22Rv1 (cell line): ENCODE results near the gene UBAP1.

Experiments used
- H3K27ac ChIP-seq: fragments of 450-650 bp; 2 replicates; pipeline ENCODE4 v1.5.1; 2017
- ZFX ChIP-seq: fragments of 450-650 bp; IDR thresholded peaks from 2 replicates; pipeline ENCODE4 v1.6.1; 2017; ENCODE audit warnings: antibody characterized with exemption, borderline replicate concordance
- TF ChIP-seq, protein P1 (sequence below): fragments of 450-650 bp; IDR thresholded peaks from 2 replicates; pipeline ENCODE4 v1.5.1; 2017; ENCODE audit warnings: mild to moderate bottlenecking

The UBAP1 gene

GRCh38 chr9:34246453-34246852 is 67.6 kb downstream of the UBAP1 start:
- no peak overlapping the region for H3K27ac ChIP-seq
- TF ChIP-seq ZFX = no peak
- TF ChIP-seq, protein P1, sequence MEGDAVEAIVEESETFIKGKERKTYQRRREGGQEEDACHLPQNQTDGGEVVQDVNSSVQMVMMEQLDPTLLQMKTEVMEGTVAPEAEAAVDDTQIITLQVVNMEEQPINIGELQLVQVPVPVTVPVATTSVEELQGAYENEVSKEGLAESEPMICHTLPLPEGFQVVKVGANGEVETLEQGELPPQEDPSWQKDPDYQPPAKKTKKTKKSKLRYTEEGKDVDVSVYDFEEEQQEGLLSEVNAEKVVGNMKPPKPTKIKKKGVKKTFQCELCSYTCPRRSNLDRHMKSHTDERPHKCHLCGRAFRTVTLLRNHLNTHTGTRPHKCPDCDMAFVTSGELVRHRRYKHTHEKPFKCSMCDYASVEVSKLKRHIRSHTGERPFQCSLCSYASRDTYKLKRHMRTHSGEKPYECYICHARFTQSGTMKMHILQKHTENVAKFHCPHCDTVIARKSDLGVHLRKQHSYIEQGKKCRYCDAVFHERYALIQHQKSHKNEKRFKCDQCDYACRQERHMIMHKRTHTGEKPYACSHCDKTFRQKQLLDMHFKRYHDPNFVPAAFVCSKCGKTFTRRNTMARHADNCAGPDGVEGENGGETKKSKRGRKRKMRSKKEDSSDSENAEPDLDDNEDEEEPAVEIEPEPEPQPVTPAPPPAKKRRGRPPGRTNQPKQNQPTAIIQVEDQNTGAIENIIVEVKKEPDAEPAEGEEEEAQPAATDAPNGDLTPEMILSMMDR = no peak

DNA sequence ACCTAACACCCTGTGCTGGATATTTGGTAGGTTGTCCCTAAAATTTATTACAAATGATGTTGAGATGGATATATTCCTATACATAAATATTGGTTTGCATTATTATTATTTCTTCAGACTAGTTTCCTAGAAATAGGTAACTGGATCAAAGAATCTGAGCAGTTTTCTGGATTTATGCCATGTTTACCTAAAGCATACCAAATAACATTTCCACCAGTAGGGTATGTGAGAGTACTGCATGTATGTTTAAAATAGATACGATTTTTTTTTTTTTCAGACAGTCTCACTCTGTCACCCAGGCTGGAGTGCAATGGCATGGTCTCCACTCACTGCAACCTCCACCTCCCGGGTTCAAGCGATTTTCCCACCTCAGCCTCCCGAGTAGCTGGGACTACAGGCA is 68.9 kb downstream of the UBAP1 start:
- peak overlapping the region; percentile 2; the same call in 1 of the 2 replicates for H3K27ac ChIP-seq

GRCh38 chr9:34249274-34249673 is 70.4 kb downstream of the UBAP1 start:
- no peak overlapping the region for H3K27ac ChIP-seq
- no peak for TF ChIP-seq ZFX
- TF ChIP-seq, protein P1 = no peak

- TF ChIP-seq, protein P1 = no peak
- TF ChIP-seq ZFX = no peak
- peak overlapping the region; percentile 1; the same call in 1 of the 2 replicates for H3K27ac ChIP-seq
Observed at GRCh38 chr9:34250721-34251120, 71.9 kb downstream of the UBAP1 start.

GRCh38 chr9:34252016-34252415 is 73.2 kb downstream of the UBAP1 start:
- peak overlapping the region; percentile 1; the same call in 1 of the 2 replicates for H3K27ac ChIP-seq
- no peak for TF ChIP-seq ZFX
- TF ChIP-seq, protein P1 = no peak

DNA sequence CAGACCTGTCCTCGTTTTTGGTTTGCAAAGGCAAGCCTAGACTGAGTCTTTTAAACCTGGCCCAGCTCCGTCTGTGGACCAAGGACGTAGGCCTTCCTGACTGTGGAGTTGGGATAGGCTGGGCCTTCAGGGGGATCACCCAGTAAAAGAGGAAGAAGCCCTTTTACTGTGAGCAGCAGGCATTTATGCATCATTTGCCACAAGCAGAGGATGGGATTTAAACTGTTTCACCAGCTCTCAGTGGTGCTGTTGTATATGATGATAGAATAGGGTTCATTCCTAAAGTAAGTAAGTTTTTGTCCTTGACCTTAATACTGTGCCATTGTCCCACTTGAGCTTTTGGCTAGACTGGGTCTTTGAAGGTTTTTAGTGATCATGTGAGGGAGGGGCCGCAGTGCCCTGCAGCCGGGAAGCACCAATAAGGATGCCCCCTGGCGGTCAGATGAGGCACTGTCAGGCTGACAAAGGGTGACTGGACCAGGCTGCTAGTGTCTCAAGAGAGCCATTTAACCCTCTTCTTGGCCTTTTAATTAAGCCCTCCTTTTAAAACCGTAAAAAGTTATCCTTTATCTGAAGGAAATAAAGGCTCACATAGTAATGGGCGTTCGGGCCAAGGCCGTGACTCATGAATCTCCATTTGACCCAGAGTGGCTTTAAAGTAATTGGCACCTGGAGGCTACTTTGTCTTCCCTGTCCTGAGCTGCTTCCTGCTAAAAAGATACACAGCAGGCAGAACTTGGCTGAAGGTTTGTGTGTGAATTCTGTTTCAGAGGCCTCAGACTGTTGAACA is 74.0 kb downstream of the UBAP1 start:
- peak overlapping the region; percentile 24; the same call in 1 of the 2 replicates for H3K27ac ChIP-seq
- no peak for TF ChIP-seq ZFX
- TF ChIP-seq, protein P1 = peak; percentile 100

- TF ChIP-seq ZFX = no peak
- TF ChIP-seq, protein P1 = no peak
- H3K27ac ChIP-seq = 0 out of 2 replicates have a peak overlapping the region, but pooled peaks have one; percentile 24
Observed at GRCh38 chr9:34253460-34253837, 74.6 kb downstream of the UBAP1 start.
